Activated CD8-positive, alpha-beta memory T cell treated with anti-CD3 and anti-CD28 coated beads for 48 hours (primary cell): Measurements from ENCODE around the gene GJB6.

Experiments used
- DNase-seq, 3 experiments: peaks; one replicate each; pipeline ENCODE4 v3.0.0-alpha.2; 2020; ENCODE audit warnings: low read depth in 2 of 3, low spot score in 2 of 3

GJB6 gene

GRCh38 chr13:20227730-20228129 is 4.4 kb downstream of the GJB6 start:
- no peak for DNase-seq

DNA sequence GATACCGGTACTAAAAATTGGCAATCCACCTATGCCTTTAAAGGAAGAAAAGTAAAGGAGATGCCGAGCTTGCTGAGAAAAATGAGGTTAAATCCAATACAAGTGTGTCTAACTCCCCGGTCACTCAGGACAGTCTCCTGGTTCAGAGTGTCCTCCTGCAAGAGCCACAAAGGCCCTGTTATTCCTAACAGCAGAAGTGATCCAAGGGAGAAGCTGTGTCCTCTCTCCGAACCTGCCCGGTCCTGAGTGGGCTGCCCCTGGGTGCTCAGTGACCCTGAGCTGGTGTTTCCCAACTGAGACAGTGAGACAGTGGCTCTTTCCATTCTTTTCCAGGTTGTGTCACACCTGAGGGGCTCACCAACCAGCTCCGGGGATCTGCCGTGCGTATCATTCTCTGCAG is 4.8 kb downstream of the GJB6 start:
- no peak for DNase-seq

DNA sequence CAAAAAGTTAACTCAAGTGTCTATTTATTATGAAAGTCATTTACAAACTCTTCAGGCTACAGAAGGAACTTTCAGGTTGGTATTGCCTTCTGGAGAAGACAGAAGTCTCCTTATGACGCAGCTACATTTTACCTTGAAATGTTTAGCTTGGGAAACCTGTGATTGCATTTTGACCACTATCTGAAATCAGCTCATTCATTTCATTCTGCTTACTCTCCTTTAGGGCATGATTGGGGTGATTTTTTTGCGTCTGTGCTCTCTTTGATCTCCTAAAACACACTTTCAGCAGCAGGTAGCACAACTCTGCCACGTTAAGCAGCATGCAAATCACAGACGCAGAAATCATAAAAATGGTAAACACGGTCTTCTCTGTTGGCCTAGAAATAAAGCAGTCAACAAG is 9.6 kb downstream of the GJB6 start:
- DNase-seq = no peak

DNA sequence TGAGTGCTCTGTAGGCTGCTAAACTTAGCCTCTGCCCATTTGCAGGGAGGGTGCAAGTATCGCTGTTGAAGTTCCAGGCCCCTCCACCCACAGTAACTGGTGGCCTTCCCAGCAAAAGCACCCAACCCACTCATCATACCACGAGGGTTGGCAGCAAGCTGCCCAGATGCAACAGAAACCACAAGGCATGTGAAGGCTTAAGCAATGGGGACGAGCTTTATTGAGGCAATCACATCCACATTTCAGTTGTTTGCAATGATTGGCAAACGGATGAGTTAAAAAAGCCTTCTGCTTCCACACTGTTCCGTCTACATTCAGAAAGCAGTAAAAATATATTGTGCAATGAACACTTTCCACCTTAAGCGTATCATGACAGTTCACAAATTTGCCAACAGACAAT is 10.3 kb downstream of the GJB6 start:
- DNase-seq = no peak

- no peak for DNase-seq
These were observed 12.5 kb downstream of the GJB6 start for GRCh38 chr13:20219577-20219976.

DNA sequence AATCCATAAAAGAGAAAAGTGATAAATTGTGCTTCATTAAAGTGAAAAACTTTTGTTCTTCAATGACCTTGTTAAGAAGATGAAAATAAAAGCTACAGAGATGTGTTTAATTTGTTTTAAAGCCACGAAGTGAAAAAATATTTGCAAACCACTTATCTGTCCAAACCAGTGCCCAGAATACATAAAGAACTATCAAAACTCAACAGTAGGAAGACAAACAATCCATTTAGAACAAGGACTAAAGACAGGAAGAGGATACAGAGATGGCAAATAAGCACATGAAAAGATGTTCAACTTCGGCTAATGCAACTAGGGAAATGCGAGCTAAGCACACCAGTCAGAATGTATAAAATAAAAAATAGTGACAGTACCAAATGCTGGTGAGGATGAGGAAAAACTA is 15.0 kb downstream of the GJB6 start:
- no peak for DNase-seq

DNA sequence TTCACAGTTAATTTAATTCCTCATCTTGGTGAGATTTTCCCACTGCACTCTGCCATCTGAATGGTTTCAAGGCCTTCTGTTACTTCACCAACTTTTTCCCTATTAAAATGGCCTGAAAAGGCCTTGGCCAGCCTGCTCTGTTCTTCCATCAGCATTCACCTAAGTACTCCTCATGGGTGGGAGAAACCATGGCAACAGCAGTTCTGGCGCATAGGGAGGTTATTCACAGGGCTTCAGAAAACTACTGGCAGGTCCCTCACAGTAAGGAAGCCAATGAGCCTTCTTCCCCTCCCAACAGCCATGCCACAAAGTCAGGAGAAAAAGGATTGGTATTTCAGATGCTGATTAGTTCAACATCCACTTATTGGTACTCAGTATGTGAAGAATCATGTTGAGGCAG is 22.2 kb downstream of the GJB6 start:
- DNase-seq = no peak

DNA sequence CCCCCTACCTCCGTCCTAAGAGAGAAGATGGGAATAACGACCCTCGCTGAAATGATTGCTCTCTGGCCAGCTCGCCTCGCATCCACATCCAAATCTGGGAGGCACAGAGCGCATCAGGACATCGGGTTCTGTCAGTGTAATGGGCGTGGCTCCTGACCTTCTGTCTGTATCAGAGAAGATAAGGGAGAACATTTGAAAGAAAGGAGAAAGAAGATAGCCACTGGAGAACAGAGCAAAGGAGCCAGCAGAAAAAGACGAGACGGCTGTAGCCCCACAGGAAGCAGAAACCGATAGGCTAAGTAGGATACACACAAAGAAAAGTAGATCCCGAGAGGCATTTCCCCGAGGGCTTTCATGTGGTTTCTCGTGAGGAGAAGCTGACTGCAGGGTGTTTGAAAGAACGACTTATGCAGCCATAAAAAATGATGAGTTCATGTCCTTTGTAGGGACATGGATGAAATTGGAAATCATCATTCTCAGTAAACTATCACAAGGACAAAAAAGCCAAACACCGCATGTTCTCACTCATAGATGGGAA is 25.4 kb downstream of the GJB6 start:
- no peak for DNase-seq

DNA sequence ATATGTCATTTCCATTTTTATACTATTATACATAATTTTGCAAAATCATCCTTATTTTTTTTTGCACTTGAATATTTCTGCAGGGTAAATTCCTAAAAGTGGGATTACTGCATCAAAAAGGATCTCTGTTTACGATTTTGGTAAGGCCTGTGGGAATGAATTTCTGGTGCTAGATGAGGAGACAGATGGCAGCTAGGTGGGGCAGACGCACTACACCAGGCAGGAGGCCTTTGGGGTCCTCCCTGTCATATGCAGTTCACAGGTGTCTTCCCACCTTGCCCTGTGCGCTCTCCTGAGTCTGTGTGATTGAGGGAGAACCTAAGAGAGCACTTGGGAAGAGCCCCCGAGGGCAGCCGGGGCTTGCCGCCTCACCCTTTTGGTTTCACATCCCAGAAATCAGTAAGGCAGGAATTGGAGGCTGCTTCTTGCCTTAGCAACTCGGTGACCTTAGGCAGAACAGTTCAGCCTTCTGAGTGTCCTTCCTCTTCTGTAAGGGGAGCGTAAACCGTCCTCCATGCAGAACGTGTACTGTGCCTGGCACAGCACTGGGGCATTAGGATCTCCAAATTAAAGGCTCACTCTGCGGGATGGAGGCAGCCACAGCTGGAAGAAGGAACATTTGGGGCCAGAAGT is 25.9 kb downstream of the GJB6 start:
- no peak for DNase-seq

DNA sequence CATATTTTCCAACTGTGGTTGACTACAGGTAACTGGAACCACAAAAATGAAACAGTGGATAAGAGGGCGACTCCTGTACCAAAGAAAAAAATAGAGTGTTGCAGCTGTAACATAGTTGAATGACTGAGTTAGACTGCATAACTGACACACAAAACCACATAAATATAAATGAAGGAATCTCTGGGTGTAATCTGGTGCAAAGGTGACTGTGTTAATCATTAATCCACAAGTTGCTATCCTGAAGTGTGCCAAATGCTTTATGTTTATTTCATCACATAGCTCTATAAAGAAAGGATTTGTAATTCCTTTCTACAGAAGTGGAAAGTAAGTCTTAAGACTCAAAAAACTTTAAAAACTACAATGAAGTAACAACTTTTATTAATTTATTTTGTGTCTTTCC is 33.3 kb downstream of the GJB6 start:
- DNase-seq = no peak

- DNase-seq = no peak
These were observed 34.7 kb downstream of the GJB6 start for GRCh38 chr13:20197361-20197834.

GRCh38 chr13:20195801-20196200 is 36.3 kb downstream of the GJB6 start:
- DNase-seq = no peak

- no peak for DNase-seq
These were observed 38.0 kb downstream of the GJB6 start for GRCh38 chr13:20193907-20194631.

GRCh38 chr13:20193162-20193906 is 38.8 kb downstream of the GJB6 start:
- DNase-seq = no peak

DNA sequence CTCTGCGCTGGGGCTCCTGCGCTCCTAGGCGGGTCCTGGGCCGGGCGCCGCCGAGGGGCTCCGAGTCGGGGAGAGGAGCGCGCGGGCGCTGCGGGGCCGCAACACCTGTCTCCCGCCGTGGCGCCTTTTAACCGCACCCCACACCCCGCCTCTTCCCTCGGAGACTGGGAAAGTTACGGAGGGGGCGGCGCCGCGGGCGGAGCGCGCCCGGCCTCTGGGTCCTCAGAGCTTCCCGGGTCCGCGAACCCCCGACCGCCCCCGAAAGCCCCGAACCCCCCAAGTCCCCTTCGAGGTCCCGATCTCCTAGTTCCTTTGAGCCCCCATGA is 39.3 kb downstream of the GJB6 start, which contains the start of gene GJB2:
GJB2 (minus strand) TSS at position 103 of the 326 bp plus-strand sequence. CDS start 3,357 bp downstream, outside the sequence.
- no peak for DNase-seq

- DNase-seq = no peak
These were observed 39.8 kb downstream of the GJB6 start for GRCh38 chr13:20192158-20192835.

DNA sequence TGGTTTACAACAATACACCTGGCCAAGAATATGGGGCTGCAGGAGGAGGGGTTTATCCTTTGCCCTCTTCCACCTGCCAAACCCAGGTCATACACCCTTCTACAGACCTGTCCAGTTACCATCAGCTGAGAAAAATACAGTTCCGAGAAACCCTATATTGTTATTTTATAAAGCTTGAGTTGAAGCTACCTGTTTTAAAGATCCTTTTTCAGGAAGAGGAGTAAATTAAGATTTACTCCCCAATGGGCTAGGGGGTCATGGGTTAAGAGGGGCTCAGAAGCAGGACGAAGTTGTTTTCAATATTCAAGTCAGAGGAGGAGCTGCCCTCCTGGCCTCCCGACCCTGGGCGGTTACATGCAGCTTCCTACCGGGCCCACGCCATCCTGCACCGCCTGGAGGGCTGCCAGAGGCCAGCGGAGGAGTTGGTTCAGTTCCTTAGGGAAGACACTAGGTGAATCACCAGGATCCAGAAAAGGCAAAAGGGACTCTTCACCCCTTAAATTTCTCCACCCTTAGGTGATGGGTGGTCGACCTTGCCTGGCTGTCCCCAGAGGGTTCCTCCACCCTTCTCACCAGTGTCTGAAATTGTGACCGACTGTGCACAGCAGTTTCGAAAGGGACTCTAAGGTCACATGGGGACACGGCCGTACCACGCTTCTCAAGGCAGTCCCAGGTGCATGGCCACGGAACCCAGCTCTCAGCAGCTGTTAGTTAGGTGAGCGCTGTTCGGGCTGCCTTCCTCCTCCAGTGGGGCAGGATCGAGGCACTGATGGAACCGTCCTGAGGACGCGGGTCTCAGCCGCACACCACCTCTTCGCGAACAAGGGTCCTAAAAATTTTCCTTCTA is 40.6 kb downstream of the GJB6 start:
- DNase-seq = no peak

DNA sequence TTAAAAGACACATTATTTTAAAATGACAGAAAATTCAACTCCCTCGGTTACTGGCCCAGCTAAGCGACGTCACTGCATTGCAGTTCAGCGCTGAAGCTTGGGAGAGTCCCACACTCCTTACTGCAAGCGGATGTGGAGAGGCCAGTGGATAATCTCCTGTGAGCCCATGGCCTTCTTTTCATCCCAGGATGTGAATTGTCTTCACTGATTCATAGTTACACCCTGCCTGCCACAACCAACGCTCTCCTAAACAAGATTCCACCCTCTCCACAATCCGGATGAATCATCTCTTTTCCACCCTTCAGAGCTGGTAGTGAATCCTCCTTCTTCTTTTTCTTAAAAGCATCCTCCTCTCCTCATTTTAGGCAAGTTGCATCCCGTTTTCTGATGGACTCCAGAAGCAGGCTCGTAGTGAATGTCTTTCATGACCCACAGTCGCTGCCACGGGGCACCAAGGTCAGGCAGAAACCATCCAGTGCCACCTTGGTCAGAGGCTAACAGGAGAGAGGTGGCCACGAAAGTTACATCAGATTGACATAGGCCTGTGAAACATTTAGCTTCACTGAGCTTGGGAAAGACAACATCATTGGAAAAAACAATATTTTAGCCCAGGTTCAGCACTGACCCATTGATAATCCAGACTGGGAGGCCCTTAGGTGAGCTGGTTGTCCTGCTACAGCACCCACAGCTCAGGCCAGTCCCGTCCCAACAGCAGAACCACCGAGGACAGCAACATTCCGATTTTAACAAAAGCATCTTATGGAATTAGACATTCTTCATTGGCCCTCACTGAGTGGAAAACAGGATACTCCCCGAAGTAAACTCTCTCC is 41.4 kb downstream of the GJB6 start:
- no peak for DNase-seq

- DNase-seq = no peak
These were observed 42.0 kb downstream of the GJB6 start for GRCh38 chr13:20190076-20190475.
